Memory B cell (primary cell): ENCODE results near the gene PLA2G4B.
A peak's percentile ranks its signal among the peaks of the same experiment; 100 is the strongest.

ENCODE experiments used
- ATAC-seq: fragments of 150-1000 bp; cut with Tn5 transposase; 2 replicates; pipeline ENCODE4 v1.10.0; 2021; ENCODE audit warnings: low read depth, mild to moderate bottlenecking, moderate library complexity
- DNase-seq, 2 donors: peaks; one replicate each; pipeline ENCODE4 v3.0.0; 2022; ENCODE audit warnings: low spot score in 2 of 2
- H3K27ac Mint-ChIP-seq: one replicate; pipeline ENCODE4 v1.8.0; 2022; ENCODE audit warnings: mild to moderate bottlenecking, moderate library complexity, mixed read lengths
- H3K27me3 Mint-ChIP-seq: one replicate; pipeline ENCODE4 v1.8.0; 2022; ENCODE audit warnings: mixed read lengths
- H3K36me3 Mint-ChIP-seq: one replicate; pipeline ENCODE4 v1.8.0; 2022; ENCODE audit warnings: mild to moderate bottlenecking, mixed read lengths
- H3K4me1 Mint-ChIP-seq: one replicate; pipeline ENCODE4 v1.8.0; 2022; ENCODE audit warnings: mixed read lengths
- H3K4me3 Mint-ChIP-seq: one replicate; pipeline ENCODE4 v1.8.0; 2022; ENCODE audit warnings: mild to moderate bottlenecking, moderate library complexity, mixed read lengths
- H3K9me3 Mint-ChIP-seq: one replicate; pipeline ENCODE4 v1.8.0; 2022; ENCODE audit warnings: mixed read lengths

The PLA2G4B gene

GRCh38 chr15:41843571-41843970 lies 4.9 kb downstream of the PLA2G4B start:
- Mint-ChIP-seq H3K4me3 (no peak overlapping the region), H3K4me1 (no peaks in the 10 kb centered on the region), H3K36me3 (peaks cover 17% of the 10 kb centered on the region), H3K27ac (no peak overlapping the region), H3K9me3 (no peaks in the 10 kb centered on the region), H3K27me3 (no peaks in the 10 kb centered on the region)
- no peak for DNase-seq
- no peak for ATAC-seq

- Mint-ChIP-seq H3K4me1 (peaks cover under 1% of the 10 kb centered on the region), H3K36me3 (peaks cover 17% of the 10 kb centered on the region), H3K9me3 (no peaks in the 10 kb centered on the region), H3K27ac (no peak overlapping the region), H3K4me3 (no peak overlapping the region), H3K27me3 (no peaks in the 10 kb centered on the region)
- DNase-seq (no peak), ATAC-seq (no peak)
Measured at GRCh38 chr15:41844814-41845213, 6.2 kb downstream of the PLA2G4B start.

GRCh38 chr15:41847206-41847605 lies 8.6 kb downstream of the PLA2G4B start:
- ATAC-seq (no peak), DNase-seq (no peak)
- Mint-ChIP-seq H3K4me1 (peaks cover 8% of the 10 kb centered on the region), H3K36me3 (peaks cover 17% of the 10 kb centered on the region), H3K4me3 (no peak overlapping the region), H3K27me3 (no peaks in the 10 kb centered on the region), H3K9me3 (no peaks in the 10 kb centered on the region), H3K27ac (no peak overlapping the region)

GRCh38 chr15:41847981-41848380 lies 9.3 kb downstream of the PLA2G4B start:
- H3K27me3 Mint-ChIP-seq: no peaks in the 10 kb centered on the region
- no peak overlapping the region for H3K4me3 Mint-ChIP-seq
- ATAC-seq (no peak), DNase-seq (no peak)
- peaks cover 8% of the 10 kb centered on the region for H3K4me1 Mint-ChIP-seq
- H3K36me3 Mint-ChIP-seq: peaks cover 17% of the 10 kb centered on the region
- H3K9me3 Mint-ChIP-seq: no peaks in the 10 kb centered on the region
- H3K27ac Mint-ChIP-seq: no peak overlapping the region

GRCh38 chr15:41848631-41849030 lies 10.0 kb downstream of the PLA2G4B start:
- H3K27ac Mint-ChIP-seq: no peak overlapping the region
- no peaks in the 10 kb centered on the region for H3K27me3 Mint-ChIP-seq
- ATAC-seq (no peak), DNase-seq (no peak)
- H3K9me3 Mint-ChIP-seq: no peaks in the 10 kb centered on the region
- peaks cover 17% of the 10 kb centered on the region for H3K36me3 Mint-ChIP-seq
- peaks cover 8% of the 10 kb centered on the region for H3K4me1 Mint-ChIP-seq
- no peak overlapping the region for H3K4me3 Mint-ChIP-seq

GRCh38 chr15:41849204-41849603 lies 10.6 kb downstream of the PLA2G4B start:
- Mint-ChIP-seq H3K27me3 (no peaks in the 10 kb centered on the region), H3K4me3 (no peak overlapping the region), H3K27ac (no peak overlapping the region), H3K9me3 (no peaks in the 10 kb centered on the region), H3K36me3 (peaks cover 17% of the 10 kb centered on the region), H3K4me1 (peaks cover 8% of the 10 kb centered on the region)
- ATAC-seq: no peak
- DNase-seq: no peak

- Mint-ChIP-seq H3K27me3 (no peaks in the 10 kb centered on the region), H3K27ac (no peak overlapping the region), H3K36me3 (peaks cover 17% of the 10 kb centered on the region), H3K4me3 (no peak overlapping the region), H3K4me1 (peaks cover 8% of the 10 kb centered on the region), H3K9me3 (no peaks in the 10 kb centered on the region)
- ATAC-seq (no peak), DNase-seq (no peak)
Measured at GRCh38 chr15:41849861-41850260, 11.2 kb downstream of the PLA2G4B start.

GRCh38 chr15:41850482-41851166 lies 12.0 kb downstream of the PLA2G4B start:
- Mint-ChIP-seq H3K9me3 (no peaks in the 10 kb centered on the region), H3K27ac (no peak overlapping the region), H3K4me1 (peaks cover 8% of the 10 kb centered on the region), H3K27me3 (no peaks in the 10 kb centered on the region), H3K4me3 (no peak overlapping the region), H3K36me3 (peaks cover 16% of the 10 kb centered on the region)
- ATAC-seq (no peak), DNase-seq (no peak)

GRCh38 chr15:41851167-41851523 lies 12.5 kb downstream of the PLA2G4B start:
- Mint-ChIP-seq H3K27me3 (no peaks in the 10 kb centered on the region), H3K36me3 (peaks cover 14% of the 10 kb centered on the region), H3K4me3 (no peak overlapping the region), H3K4me1 (peaks cover 8% of the 10 kb centered on the region), H3K27ac (peak overlapping the region; percentile 35), H3K9me3 (no peaks in the 10 kb centered on the region)
- DNase-seq (no peak), ATAC-seq (no peak)

- Mint-ChIP-seq H3K27me3 (no peaks in the 10 kb centered on the region), H3K36me3 (peaks cover 9% of the 10 kb centered on the region), H3K9me3 (no peaks in the 10 kb centered on the region), H3K27ac (no peak overlapping the region), H3K4me3 (no peak overlapping the region), H3K4me1 (peaks cover 8% of the 10 kb centered on the region)
- ATAC-seq: no peak
- no peak for DNase-seq
Measured at GRCh38 chr15:41851755-41852370, 13.2 kb downstream of the PLA2G4B start.

GRCh38 chr15:41852736-41853590 lies 14.3 kb downstream of the PLA2G4B start:
- DNase-seq: no peak
- Mint-ChIP-seq H3K27me3 (no peaks in the 10 kb centered on the region), H3K27ac (no peak overlapping the region), H3K4me1 (peaks cover 8% of the 10 kb centered on the region), H3K4me3 (no peak overlapping the region), H3K36me3 (peaks cover 5% of the 10 kb centered on the region), H3K9me3 (no peaks in the 10 kb centered on the region)
- no peak for ATAC-seq

- H3K4me1 Mint-ChIP-seq: peaks cover 8% of the 10 kb centered on the region
- no peak overlapping the region for H3K27ac Mint-ChIP-seq
- ATAC-seq (no peak), DNase-seq (no peak)
- H3K9me3 Mint-ChIP-seq: no peaks in the 10 kb centered on the region
- no peaks in the 10 kb centered on the region for H3K36me3 Mint-ChIP-seq
- H3K4me3 Mint-ChIP-seq: no peak overlapping the region
- no peaks in the 10 kb centered on the region for H3K27me3 Mint-ChIP-seq
Measured at GRCh38 chr15:41853831-41854230, 15.2 kb downstream of the PLA2G4B start.

GRCh38 chr15:41854443-41854842 lies 15.8 kb downstream of the PLA2G4B start:
- Mint-ChIP-seq H3K4me3 (no peak overlapping the region), H3K27ac (no peak overlapping the region), H3K27me3 (no peaks in the 10 kb centered on the region), H3K36me3 (no peaks in the 10 kb centered on the region), H3K9me3 (no peaks in the 10 kb centered on the region), H3K4me1 (peaks cover 8% of the 10 kb centered on the region)
- no peak for ATAC-seq
- no peak for DNase-seq

GRCh38 chr15:41855261-41855961 lies 16.8 kb downstream of the PLA2G4B start:
- ATAC-seq (no peak), DNase-seq (no peak)
- Mint-ChIP-seq H3K4me3 (no peak overlapping the region), H3K36me3 (no peaks in the 10 kb centered on the region), H3K9me3 (no peaks in the 10 kb centered on the region), H3K4me1 (peaks cover 7% of the 10 kb centered on the region), H3K27ac (no peak overlapping the region), H3K27me3 (no peaks in the 10 kb centered on the region)
